BLaER1 treated with 17β-estradiol and CSF1 and Interleukin-3, amounts not matched to agents 10 nM and 100 nM (cell line): ENCODE measurements around the gene WNT7B.
A peak's percentile ranks its signal among the peaks of the same experiment; 100 is the strongest.

ENCODE experiments used
- H3K27ac ChIP-seq, 11 experiments: shearing (Covaris generic); formaldehyde crosslinking; 2 replicates each; pipeline ENCODE4 v1.8.1; 2022
- H3K27me3 ChIP-seq, 11 experiments: shearing (Covaris generic); formaldehyde crosslinking; 2 replicates each; pipeline ENCODE4 v1.8.1; 2022
- H3K36me3 ChIP-seq, 11 experiments: shearing (Covaris generic); formaldehyde crosslinking; 2 replicates each; pipeline ENCODE4 v1.8.1; 2022
- H3K4me1 ChIP-seq, 10 experiments: shearing (Covaris generic); formaldehyde crosslinking; 2 replicates each; pipeline ENCODE4 v1.8.1; 2022
- H3K4me2 ChIP-seq, 11 experiments: shearing (Covaris generic); formaldehyde crosslinking; 2 replicates each; pipeline ENCODE4 v1.8.1; 2022
- H3K4me3 ChIP-seq, 10 experiments: shearing (Covaris generic); formaldehyde crosslinking; 2 replicates each; pipeline ENCODE4 v1.8.1; 2022
- H3K9ac ChIP-seq, 11 experiments: shearing (Covaris generic); formaldehyde crosslinking; 2 replicates each; pipeline ENCODE4 v1.8.1; 2022
- H3K9me3 ChIP-seq, 11 experiments: shearing (Covaris generic); formaldehyde crosslinking; replicated peaks in 1 of 11; 2 replicates each; pipeline ENCODE4 v1.8.1; 2022
- H4K20me1 ChIP-seq, 11 experiments: shearing (Covaris generic); formaldehyde crosslinking; 2 replicates each; pipeline ENCODE4 v1.8.1; 2022
- Cebpa-rat ChIP-seq, 11 experiments: shearing (Covaris generic); IDR thresholded peaks; 2 replicates each; pipeline ENCODE4 v1.8.1; 2022

WNT7B gene

DNA sequence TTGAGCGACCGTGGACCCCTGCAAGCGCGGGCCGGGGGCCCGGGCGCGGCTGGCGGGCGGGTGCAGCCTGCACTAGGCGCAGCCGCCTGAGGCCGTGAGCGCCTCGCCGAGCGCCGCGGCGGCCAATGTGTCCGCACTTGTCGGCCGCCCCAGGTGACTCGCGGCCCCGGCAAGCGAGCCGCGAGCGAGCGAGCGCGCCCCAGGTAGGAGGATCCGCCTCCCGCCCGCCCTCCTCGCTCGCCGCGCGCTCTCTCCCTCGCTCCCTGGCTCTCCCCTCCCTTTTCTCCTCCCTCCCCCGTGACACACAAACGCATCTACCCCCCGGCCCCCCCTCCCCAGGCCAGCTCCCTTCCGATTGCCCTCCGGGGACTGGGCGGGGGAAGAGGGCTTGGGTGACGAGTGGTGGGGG, at the start of gene WNT7B:
TSS of gene WNT7B (minus strand) at position 160 of the 409 bp plus-strand sequence. CDS start 408 bp downstream, outside the sequence.
- H3K36me3 ChIP-seq = no peaks in the 10 kb centered on the region
- no peak for TF ChIP-seq Cebpa-rat (IDR thresholded peaks at IDR 0.05)
- peak within 1 kb of the TSS; percentile 84 to 95 (median 89) for H3K4me2 ChIP-seq
- peak within 1 kb of the TSS in 2 of 11 experiments; percentile 38 to 45; a peak in 3 of 22 replicates for H3K9ac ChIP-seq
- no peaks in the 10 kb centered on the region for H3K9me3 ChIP-seq
- peak within 1 kb of the TSS; percentile 37 to 75 (median 61) for H3K4me3 ChIP-seq
- H4K20me1 ChIP-seq = peaks cover 0 to 64% (median 60%) of the 10 kb centered on the region in 11 experiments; a peak in 20 of 22 replicates
- H3K27me3 ChIP-seq = peaks cover 64 to 68% (median 66%) of the 10 kb centered on the region in 11 experiments
- H3K27ac ChIP-seq = no peak within 1 kb of the TSS
- H3K4me1 ChIP-seq = peaks cover 28 to 55% (median 44%) of the 10 kb centered on the region in 10 experiments; a peak in 19 of 20 replicates

DNA sequence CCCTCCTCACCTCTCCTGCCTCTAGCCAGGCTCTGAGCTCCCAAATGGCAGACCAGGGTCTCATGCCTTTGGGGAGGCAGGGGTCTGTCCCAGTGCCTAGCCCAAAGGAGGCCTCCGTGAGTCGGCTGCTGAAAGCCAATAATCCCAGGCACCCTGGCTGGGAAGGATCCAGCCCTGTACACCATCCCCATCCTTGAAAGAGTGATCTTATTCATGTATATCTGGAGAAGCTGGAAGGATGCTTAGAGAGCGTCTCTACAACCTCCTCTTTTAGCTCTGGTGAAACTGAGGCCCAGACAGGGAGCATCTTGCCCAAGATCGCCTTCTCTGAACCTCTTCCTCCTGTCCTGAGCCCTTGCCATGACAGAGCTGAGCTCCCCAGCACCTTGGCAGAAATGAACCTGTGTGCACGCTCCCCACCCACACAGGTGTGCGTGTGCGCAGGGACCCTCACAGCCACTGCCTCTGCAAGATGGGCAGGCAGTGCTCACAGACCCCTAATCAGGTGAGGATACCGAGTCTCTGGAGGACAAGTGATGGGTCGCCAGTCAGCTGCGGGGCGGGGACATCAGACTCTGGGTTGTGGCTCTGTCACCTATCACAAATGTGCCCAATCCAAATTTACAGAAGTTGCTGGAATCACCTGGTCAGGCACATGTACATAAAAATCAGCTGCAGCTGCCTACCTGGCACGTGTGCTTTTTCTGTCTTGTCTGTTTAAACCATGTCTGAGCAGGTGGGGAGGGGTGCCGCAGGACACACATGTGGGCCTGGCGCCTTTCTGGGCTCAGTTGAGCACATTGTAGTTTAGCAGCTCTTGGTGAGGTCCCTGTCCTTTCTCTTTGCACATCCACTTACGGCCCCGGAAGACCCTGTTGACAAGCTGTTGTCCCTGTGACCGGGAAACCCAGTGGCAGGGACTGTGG, 49.3 kb upstream of the WNT7B start:
- Histone ChIP-seq H3K9me3 (no peaks in the 10 kb centered on the region), H3K27ac (no peak overlapping the region), H3K4me1 (peaks cover 0 to 4% (median 0%) of the 10 kb centered on the region in 10 experiments; a peak in 2 of 20 replicates), H3K36me3 (no peaks in the 10 kb centered on the region), H3K4me2 (no peak overlapping the region), H3K9ac (no peak overlapping the region), H3K27me3 (peaks cover 33 to 64% (median 53%) of the 10 kb centered on the region in 11 experiments), H3K4me3 (no peak overlapping the region), H4K20me1 (peaks cover 0 to 8% (median 0%) of the 10 kb centered on the region in 11 experiments; a peak in 2 of 22 replicates)
- no peak for TF ChIP-seq Cebpa-rat (IDR thresholded peaks at IDR 0.05)

DNA sequence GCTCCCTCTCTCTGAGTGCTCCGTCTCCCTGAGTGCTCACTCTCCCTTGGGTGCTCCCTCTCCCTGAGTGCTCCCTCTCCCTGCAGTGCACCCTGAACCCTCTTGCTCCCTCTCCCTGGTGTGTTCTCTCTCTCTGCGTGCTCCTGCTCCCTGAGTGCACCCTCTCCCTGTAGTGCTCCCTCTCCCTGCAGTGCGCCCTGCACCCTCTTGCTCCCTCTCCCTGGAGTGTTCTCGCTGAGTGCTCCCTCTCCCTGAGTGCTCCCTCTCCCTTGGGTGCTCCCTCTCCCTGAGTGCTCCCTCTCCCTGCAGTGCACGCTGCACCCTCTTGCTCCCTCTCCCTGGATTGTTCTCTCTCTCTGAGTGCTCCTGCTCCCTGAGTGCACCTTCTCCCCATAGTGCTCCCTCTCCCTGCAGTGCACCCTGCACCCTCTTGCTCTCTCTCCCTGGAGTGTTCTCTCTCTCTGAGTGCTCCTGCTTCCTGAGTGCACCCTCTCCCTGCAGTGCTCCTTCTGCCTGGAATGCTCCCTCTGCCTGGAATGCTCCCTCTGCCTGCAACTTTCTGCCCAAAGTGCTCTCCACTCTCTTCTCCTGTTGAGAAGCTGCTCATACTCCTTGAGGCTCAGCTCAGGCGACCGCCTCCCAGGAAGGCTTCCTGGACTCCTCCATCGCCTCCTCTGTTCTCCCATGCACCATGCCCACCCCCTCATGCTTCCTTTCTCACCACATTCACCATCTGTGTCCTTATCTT, 48.4 kb upstream of the WNT7B start:
- peaks cover 0 to 3% (median 0%) of the 10 kb centered on the region in 10 experiments; a peak in 1 of 20 replicates for H3K4me1 ChIP-seq
- no peaks in the 10 kb centered on the region for H3K36me3 ChIP-seq
- H3K4me3 ChIP-seq = no peak overlapping the region
- H4K20me1 ChIP-seq = peaks cover 0 to 8% (median 0%) of the 10 kb centered on the region in 11 experiments; a peak in 2 of 22 replicates
- no peaks in the 10 kb centered on the region for H3K9me3 ChIP-seq
- TF ChIP-seq Cebpa-rat (IDR thresholded peaks at IDR 0.05) = no peak
- H3K4me2 ChIP-seq = no peak overlapping the region
- H3K9ac ChIP-seq = no peak overlapping the region
- H3K27ac ChIP-seq = no peak overlapping the region
- peaks cover 33 to 64% (median 53%) of the 10 kb centered on the region in 11 experiments for H3K27me3 ChIP-seq

DNA sequence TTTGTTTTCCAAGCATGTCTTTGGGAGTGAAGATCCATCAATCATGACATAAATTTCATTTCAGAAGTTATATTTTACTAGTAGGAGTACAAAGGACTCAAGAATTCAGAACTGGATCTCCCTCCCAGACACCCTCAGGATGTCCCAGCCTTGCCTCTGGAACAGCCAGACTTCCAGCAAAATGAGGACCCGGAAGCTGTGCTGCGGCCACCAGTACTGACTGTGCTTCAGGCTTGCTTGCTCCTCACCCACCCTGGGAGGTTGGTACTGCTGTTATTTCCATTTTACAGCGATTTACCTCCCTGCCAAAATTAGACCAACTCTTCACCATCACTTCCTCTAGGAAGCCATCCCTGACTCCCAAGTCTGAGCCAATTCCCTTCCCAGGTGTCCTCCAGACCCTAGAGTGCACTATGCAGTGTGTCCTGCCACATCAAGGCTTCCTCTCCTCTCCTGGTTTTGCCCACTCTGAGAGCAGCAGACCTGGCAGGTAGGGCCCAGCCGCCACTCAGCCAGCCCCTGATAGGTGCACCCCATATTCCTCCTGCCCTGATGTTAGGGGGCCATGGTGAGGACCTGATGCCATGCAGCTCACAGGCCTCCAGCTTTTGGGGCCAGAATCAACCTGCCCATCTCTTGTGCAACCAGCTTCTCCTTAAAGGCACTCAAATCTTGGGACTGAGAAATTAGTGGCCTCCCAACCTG, 47.3 kb upstream of the WNT7B start:
- Histone ChIP-seq H3K27me3 (peaks cover 33 to 58% (median 50%) of the 10 kb centered on the region in 11 experiments), H3K9ac (no peak overlapping the region), H3K4me2 (no peak overlapping the region), H3K4me1 (peaks cover 0 to 5% (median 0%) of the 10 kb centered on the region in 10 experiments; a peak in 2 of 20 replicates), H4K20me1 (peaks cover 0 to 8% (median 0%) of the 10 kb centered on the region in 11 experiments; a peak in 2 of 22 replicates), H3K27ac (no peak overlapping the region), H3K4me3 (no peak overlapping the region), H3K9me3 (peaks cover 0 to 6% (median 0%) of the 10 kb centered on the region in 11 experiments; a peak in 2 of 22 replicates), H3K36me3 (no peaks in the 10 kb centered on the region)
- no peak for TF ChIP-seq Cebpa-rat (IDR thresholded peaks at IDR 0.05)

DNA sequence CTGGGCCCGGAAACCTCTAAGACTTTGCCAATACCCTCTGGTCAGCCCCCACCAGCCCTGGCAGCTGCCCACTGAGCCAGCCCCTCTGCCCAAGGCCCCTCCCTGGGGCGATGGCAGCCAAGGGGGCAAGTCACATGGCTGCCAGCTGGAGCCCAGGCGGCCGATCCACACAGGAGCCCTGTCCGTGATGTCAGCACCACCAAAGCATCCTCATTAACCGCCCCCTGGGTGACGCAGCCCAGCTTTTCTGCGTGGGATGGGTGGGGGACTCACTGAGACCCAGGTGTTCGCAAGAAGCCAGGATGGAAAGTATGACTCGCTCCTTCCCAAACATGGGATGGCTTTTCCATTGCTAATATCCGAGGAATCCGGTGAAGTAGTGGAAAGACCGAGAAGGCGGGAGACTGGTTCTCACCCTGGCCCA, 46.6 kb upstream of the WNT7B start:
- Histone ChIP-seq H3K36me3 (no peaks in the 10 kb centered on the region), H3K4me3 (no peak overlapping the region), H3K27ac (no peak overlapping the region), H4K20me1 (peaks cover 0 to 8% (median 0%) of the 10 kb centered on the region in 11 experiments; a peak in 2 of 22 replicates), H3K4me1 (peaks cover 0 to 7% (median 0%) of the 10 kb centered on the region in 10 experiments; a peak in 5 of 20 replicates), H3K4me2 (no peak overlapping the region), H3K9me3 (peaks cover 0 to 7% (median 0%) of the 10 kb centered on the region in 11 experiments; a peak in 2 of 22 replicates), H3K9ac (no peak overlapping the region), H3K27me3 (peaks cover 33 to 53% (median 44%) of the 10 kb centered on the region in 11 experiments)
- TF ChIP-seq Cebpa-rat (IDR thresholded peaks at IDR 0.05) = no peak

DNA sequence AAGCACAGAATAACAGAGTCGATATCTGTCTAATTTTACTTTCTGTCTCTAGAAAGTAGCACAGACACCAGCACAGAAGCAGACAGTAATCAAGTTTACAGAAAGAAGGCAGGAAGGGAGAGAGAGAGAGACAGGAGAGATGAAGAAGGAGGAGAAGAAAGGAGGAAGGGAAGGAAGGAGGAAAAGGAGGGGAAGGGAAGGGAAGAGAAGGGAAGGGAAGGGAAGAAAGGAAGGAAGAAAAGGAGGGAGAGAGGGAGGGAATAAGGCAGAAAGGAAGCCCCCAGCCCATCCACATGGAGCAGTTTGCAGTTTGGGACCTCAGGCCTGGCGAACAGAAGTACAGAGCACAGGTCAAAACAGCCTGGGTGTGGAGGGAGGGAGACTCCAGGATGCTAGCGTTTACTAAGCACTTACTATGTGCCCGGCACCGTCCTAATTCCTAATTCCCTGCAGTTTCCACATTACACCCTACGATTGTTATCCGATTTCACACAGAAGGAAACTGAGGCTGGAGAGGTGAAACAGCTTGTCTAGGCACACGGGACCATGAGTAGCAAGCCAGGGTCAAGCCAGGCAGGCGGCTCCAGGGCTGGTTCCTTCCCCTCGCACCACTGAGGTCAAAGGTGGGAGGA, 46.0 kb upstream of the WNT7B start:
- Histone ChIP-seq H3K4me2 (no peak overlapping the region), H4K20me1 (peaks cover 0 to 8% (median 0%) of the 10 kb centered on the region in 11 experiments; a peak in 2 of 22 replicates), H3K27ac (no peak overlapping the region), H3K4me3 (no peak overlapping the region), H3K27me3 (peaks cover 31 to 47% (median 38%) of the 10 kb centered on the region in 11 experiments), H3K9ac (no peak overlapping the region), H3K36me3 (no peaks in the 10 kb centered on the region), H3K9me3 (peaks cover 0 to 8% (median 2%) of the 10 kb centered on the region in 11 experiments; a peak in 12 of 22 replicates), H3K4me1 (peaks cover 0 to 12% (median 0%) of the 10 kb centered on the region in 10 experiments; a peak in 4 of 20 replicates)
- TF ChIP-seq Cebpa-rat (IDR thresholded peaks at IDR 0.05) = no peak

DNA sequence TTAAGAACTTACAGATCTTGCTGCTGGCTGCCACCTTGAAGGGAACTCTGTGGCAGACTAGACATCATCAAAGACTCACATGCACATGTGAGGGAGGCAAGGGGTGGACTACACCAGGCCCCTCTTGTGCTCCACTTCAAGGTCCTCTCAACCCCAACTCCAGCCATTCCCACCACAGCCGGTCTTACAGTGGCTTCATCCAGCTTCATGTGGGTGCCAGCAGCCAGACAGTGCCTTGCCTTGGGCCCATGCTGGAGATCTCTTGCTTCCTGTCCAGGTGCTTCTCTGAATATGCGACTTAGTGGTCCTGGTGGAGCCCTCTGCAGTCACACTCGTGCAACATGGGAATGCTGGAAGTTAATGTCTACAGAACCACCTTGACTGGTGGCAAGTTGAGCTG, 44.6 kb upstream of the WNT7B start:
- peaks cover 17 to 33% (median 24%) of the 10 kb centered on the region in 11 experiments for H3K27me3 ChIP-seq
- no peak overlapping the region for H3K4me3 ChIP-seq
- no peaks in the 10 kb centered on the region; a peak in 1 of 22 replicates for H4K20me1 ChIP-seq
- TF ChIP-seq Cebpa-rat (IDR thresholded peaks at IDR 0.05) = no peak
- H3K9me3 ChIP-seq = peaks cover 0 to 14% (median 6%) of the 10 kb centered on the region in 11 experiments; a peak in 13 of 22 replicates
- no peak overlapping the region for H3K27ac ChIP-seq
- H3K4me2 ChIP-seq = no peak overlapping the region
- H3K36me3 ChIP-seq = no peaks in the 10 kb centered on the region
- H3K4me1 ChIP-seq = peaks cover 0 to 12% (median 0%) of the 10 kb centered on the region in 10 experiments; a peak in 4 of 20 replicates
- H3K9ac ChIP-seq = no peak overlapping the region
